ENCODE measurements around the gene SLC12A2. TPM values are rescaled to one million over a fixed set of nuclear protein-coding genes. Genes with fewer than 3 reads are reported as not detected.

Gene SLC12A2
- total RNA-seq, 1 donor from 2014 or later = 23.9 TPM

- H3K4me3 Mint-ChIP-seq = no peak overlapping the region
- no peaks in the 10 kb centered on the region for H3K4me1 Mint-ChIP-seq (ENCODE audit: low read depth)
- no peaks in the 10 kb centered on the region for H3K9me3 Mint-ChIP-seq
- H3K36me3 Mint-ChIP-seq (ENCODE audit: low read depth) = peaks cover 14% of the 10 kb centered on the region
- H3K27ac Mint-ChIP-seq = no peak overlapping the region
- no peaks in the 10 kb centered on the region for H3K27me3 Mint-ChIP-seq (ENCODE audit: insufficient read depth)
- DNase-seq (ENCODE audit: low spot score) = no peak
- intact Hi-C loops (cut with micrococcal nuclease) = no loop called here
Observed at GRCh38 chr5:128146671-128147070, 63.1 kb downstream of the SLC12A2 start.

DNA sequence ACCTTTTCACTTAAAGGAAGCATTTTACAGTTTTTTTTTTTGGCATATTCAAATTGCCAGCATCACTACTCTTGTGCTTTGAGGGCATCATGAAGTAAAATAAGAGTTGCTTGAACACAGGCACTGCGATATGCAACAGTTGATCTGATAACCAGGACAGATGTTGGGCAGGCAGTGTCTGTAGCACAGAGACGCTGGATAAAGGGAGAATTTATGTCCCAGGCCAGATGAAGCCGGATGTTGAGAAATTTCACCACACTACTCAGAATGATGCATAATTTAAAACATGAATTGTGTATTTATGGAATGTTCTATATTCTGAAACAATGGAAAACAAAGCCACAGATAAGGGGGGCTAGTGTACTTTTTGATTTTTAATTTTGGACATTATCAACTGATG lies 71.4 kb downstream of the SLC12A2 start:
- Mint-ChIP-seq H3K27me3 (ENCODE audit: insufficient read depth) (no peaks in the 10 kb centered on the region), H3K27ac (no peak overlapping the region), H3K9me3 (peaks cover 10% of the 10 kb centered on the region), H3K4me1 (ENCODE audit: low read depth) (no peaks in the 10 kb centered on the region), H3K4me3 (no peak overlapping the region), H3K36me3 (ENCODE audit: low read depth) (peaks cover 35% of the 10 kb centered on the region)
- intact Hi-C loops (cut with micrococcal nuclease) = no loop called here
- DNase-seq (ENCODE audit: low spot score) = no peak

- DNase-seq (ENCODE audit: low spot score) = no peak
- Mint-ChIP-seq H3K27ac (no peak overlapping the region), H3K27me3 (ENCODE audit: insufficient read depth) (no peaks in the 10 kb centered on the region), H3K4me1 (ENCODE audit: low read depth) (no peaks in the 10 kb centered on the region), H3K36me3 (ENCODE audit: low read depth) (peaks cover 42% of the 10 kb centered on the region), H3K9me3 (peaks cover 10% of the 10 kb centered on the region), H3K4me3 (no peak overlapping the region)
- intact Hi-C loops (cut with micrococcal nuclease) = no loop called here
Observed at GRCh38 chr5:128155776-128156175, 72.2 kb downstream of the SLC12A2 start.

GRCh38 chr5:128156521-128156920 lies 73.0 kb downstream of the SLC12A2 start:
- H3K4me3 Mint-ChIP-seq = no peak overlapping the region
- H3K27me3 Mint-ChIP-seq (ENCODE audit: insufficient read depth) = no peaks in the 10 kb centered on the region
- intact Hi-C loops (cut with micrococcal nuclease) = no loop called here
- no peak overlapping the region for H3K27ac Mint-ChIP-seq
- no peak for DNase-seq (ENCODE audit: low spot score)
- no peaks in the 10 kb centered on the region for H3K4me1 Mint-ChIP-seq (ENCODE audit: low read depth)
- peaks cover 10% of the 10 kb centered on the region for H3K9me3 Mint-ChIP-seq
- peaks cover 42% of the 10 kb centered on the region for H3K36me3 Mint-ChIP-seq (ENCODE audit: low read depth)

GRCh38 chr5:128158342-128158741 lies 74.8 kb downstream of the SLC12A2 start:
- Mint-ChIP-seq H3K4me3 (no peak overlapping the region), H3K27me3 (ENCODE audit: insufficient read depth) (no peaks in the 10 kb centered on the region), H3K4me1 (ENCODE audit: low read depth) (no peaks in the 10 kb centered on the region), H3K27ac (no peak overlapping the region), H3K36me3 (ENCODE audit: low read depth) (peaks cover 48% of the 10 kb centered on the region), H3K9me3 (peaks cover 10% of the 10 kb centered on the region)
- intact Hi-C loops (cut with micrococcal nuclease) = no loop called here
- no peak for DNase-seq (ENCODE audit: low spot score)

DNA sequence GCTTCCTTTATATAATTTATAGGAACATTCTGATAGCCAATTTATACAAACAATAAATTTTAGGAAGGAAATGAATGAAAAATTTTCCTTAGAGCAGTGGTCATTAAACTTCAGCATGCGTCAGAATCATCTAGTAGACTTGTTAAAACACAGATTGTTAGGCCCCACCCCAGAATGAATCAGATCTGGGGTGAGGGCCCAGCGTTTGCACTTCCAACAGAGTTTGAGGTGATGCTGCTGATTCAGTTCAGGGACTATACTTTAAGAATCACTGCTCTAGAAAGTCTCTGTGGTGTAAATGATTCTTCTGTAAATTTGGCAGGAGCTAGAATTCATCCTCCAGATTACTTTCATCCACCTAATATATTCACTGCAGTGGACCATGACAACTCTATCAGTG lies 80.4 kb downstream of the SLC12A2 start:
- Mint-ChIP-seq H3K36me3 (ENCODE audit: low read depth) (peaks cover 32% of the 10 kb centered on the region), H3K4me3 (no peak overlapping the region), H3K27ac (no peak overlapping the region), H3K27me3 (ENCODE audit: insufficient read depth) (no peaks in the 10 kb centered on the region), H3K9me3 (peaks cover 5% of the 10 kb centered on the region), H3K4me1 (ENCODE audit: low read depth) (no peaks in the 10 kb centered on the region)
- intact Hi-C loops (cut with micrococcal nuclease) = no loop called here
- DNase-seq (ENCODE audit: low spot score) = no peak

GRCh38 chr5:128169401-128170017 lies 85.9 kb downstream of the SLC12A2 start:
- no peak for DNase-seq (ENCODE audit: low spot score)
- Mint-ChIP-seq H3K9me3 (no peaks in the 10 kb centered on the region), H3K27ac (no peak overlapping the region), H3K36me3 (ENCODE audit: low read depth) (peaks cover 10% of the 10 kb centered on the region), H3K4me3 (no peak overlapping the region), H3K4me1 (ENCODE audit: low read depth) (no peaks in the 10 kb centered on the region), H3K27me3 (ENCODE audit: insufficient read depth) (no peaks in the 10 kb centered on the region)
- intact Hi-C loops (cut with micrococcal nuclease) = no loop called here

- no peak overlapping the region for H3K4me3 Mint-ChIP-seq
- no peak overlapping the region for H3K27ac Mint-ChIP-seq
- peaks cover 5% of the 10 kb centered on the region for H3K36me3 Mint-ChIP-seq (ENCODE audit: low read depth)
- no peak for DNase-seq (ENCODE audit: low spot score)
- H3K9me3 Mint-ChIP-seq = no peaks in the 10 kb centered on the region
- no peaks in the 10 kb centered on the region for H3K4me1 Mint-ChIP-seq (ENCODE audit: low read depth)
- no peaks in the 10 kb centered on the region for H3K27me3 Mint-ChIP-seq (ENCODE audit: insufficient read depth)
- intact Hi-C loops (cut with micrococcal nuclease) = no loop called here
Observed at GRCh38 chr5:128172102-128172501, 88.5 kb downstream of the SLC12A2 start.

DNA sequence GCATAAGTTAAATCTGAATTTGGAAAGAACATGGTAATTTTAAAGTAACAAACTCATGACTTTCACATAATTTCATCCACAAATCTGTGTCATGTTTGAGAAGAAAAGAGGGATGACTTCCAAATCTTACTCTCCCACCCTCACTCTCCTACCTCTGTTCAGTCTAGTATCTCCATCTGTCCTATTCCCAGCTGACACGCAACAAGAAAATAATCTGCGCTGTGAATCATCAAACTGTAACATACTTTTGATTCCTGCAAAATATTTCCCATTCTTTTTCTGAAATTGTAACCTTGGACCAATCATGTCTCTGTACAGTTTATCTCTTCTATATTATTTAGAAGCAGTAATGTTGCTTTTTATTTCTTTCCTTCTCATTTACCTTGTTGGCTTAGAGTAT lies 91.4 kb downstream of the SLC12A2 start:
- intact Hi-C loops (cut with micrococcal nuclease) = no loop called here
- H3K9me3 Mint-ChIP-seq = no peaks in the 10 kb centered on the region
- no peak overlapping the region for H3K4me3 Mint-ChIP-seq
- DNase-seq (ENCODE audit: low spot score) = no peak
- no peaks in the 10 kb centered on the region for H3K4me1 Mint-ChIP-seq (ENCODE audit: low read depth)
- no peak overlapping the region for H3K27ac Mint-ChIP-seq
- H3K36me3 Mint-ChIP-seq (ENCODE audit: low read depth) = peaks cover 5% of the 10 kb centered on the region
- no peaks in the 10 kb centered on the region for H3K27me3 Mint-ChIP-seq (ENCODE audit: insufficient read depth)

DNA sequence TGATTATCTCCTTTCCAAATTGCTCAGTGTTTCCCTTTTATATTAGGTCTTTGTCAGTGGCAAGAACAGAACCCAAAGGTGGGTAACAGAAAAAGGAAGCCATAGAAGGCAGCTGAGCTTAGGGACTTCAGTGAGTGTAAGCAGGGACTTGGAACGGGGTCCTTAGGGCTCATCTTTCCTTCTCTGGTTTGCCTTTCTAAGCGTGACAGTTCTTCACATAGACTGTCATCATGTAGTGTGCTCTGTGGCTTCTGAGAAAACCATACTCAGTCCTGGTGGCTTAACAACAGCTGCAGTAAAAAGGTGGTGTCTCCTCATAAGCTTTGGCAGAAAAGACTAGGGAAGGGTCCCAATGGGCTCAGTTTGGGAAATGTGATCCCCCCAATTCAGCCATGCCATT lies 108.8 kb downstream of the SLC12A2 start:
- Mint-ChIP-seq H3K4me3 (no peak overlapping the region), H3K9me3 (no peaks in the 10 kb centered on the region), H3K27ac (no peak overlapping the region), H3K36me3 (ENCODE audit: low read depth) (peaks cover 2% of the 10 kb centered on the region), H3K27me3 (ENCODE audit: insufficient read depth) (no peaks in the 10 kb centered on the region), H3K4me1 (ENCODE audit: low read depth) (peaks cover 7% of the 10 kb centered on the region)
- no peak for DNase-seq (ENCODE audit: low spot score)
- intact Hi-C loops (cut with micrococcal nuclease) = no loop called here

DNA sequence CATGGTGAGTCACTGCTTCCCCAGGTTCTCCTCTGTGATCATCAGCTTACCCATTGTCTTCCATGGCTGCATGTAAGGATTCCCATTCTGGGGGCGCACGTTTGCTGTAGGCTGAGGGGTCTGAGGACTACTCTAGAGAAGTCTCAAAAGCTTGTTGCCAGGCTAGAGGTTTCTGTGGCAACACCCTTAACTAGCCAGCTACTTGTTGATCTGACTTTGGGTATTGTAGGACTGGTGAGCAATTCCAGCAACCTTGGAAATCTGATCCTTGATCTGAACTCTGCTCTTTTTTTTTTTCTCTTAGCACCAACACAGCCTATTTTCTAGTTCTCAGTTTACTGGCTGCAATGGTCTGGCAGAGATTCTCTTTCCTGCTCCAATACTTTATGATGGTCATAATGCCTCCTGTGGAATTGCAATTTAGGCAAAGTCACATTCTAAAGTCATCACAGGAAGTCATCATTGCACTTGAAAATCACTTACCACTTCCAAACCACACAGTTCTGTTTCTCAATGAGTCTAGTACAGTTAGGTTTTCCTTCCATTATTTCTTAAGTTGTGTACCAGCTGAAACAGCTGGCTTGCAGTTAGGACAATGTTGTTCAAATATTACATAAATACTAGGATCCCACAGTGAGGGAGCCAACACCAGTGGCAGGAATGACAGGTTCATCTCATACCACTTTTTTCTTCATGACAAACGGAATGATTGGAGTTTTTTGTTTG lies 110.3 kb downstream of the SLC12A2 start:
- H3K4me3 Mint-ChIP-seq = no peak overlapping the region
- intact Hi-C loops (cut with micrococcal nuclease) = no loop called here
- H3K9me3 Mint-ChIP-seq = no peaks in the 10 kb centered on the region

GRCh38 chr5:128195316-128195715 lies 111.8 kb downstream of the SLC12A2 start:
- no peaks in the 10 kb centered on the region for H3K36me3 Mint-ChIP-seq (ENCODE audit: low read depth)
- no peak for DNase-seq (ENCODE audit: low spot score)
- H3K9me3 Mint-ChIP-seq = no peaks in the 10 kb centered on the region
- peaks cover 15% of the 10 kb centered on the region for H3K4me1 Mint-ChIP-seq (ENCODE audit: low read depth)
- H3K27ac Mint-ChIP-seq = no peak overlapping the region
- H3K27me3 Mint-ChIP-seq (ENCODE audit: insufficient read depth) = no peaks in the 10 kb centered on the region
- intact Hi-C loops (cut with micrococcal nuclease) = no loop called here
- no peak overlapping the region for H3K4me3 Mint-ChIP-seq

More for the DNA sequence above, 110.3 kb downstream of the SLC12A2 start:
- DNase-seq (ENCODE audit: low spot score) = no peak
- Mint-ChIP-seq H3K27ac (no peak overlapping the region), H3K36me3 (ENCODE audit: low read depth) (no peaks in the 10 kb centered on the region), H3K4me1 (ENCODE audit: low read depth) (peaks cover 15% of the 10 kb centered on the region), H3K27me3 (ENCODE audit: insufficient read depth) (no peaks in the 10 kb centered on the region)

- Mint-ChIP-seq H3K4me1 (ENCODE audit: low read depth) (peaks cover 20% of the 10 kb centered on the region), H3K9me3 (no peaks in the 10 kb centered on the region)
- intact Hi-C loops (cut with micrococcal nuclease) = no loop called here
Observed at GRCh38 chr5:128196080-128196479, 112.5 kb downstream of the SLC12A2 start.

More at GRCh38 chr5:128196080-128196479, 112.5 kb downstream of the SLC12A2 start:
- Mint-ChIP-seq H3K4me3 (no peak overlapping the region), H3K27ac (no peak overlapping the region), H3K36me3 (ENCODE audit: low read depth) (no peaks in the 10 kb centered on the region), H3K27me3 (ENCODE audit: insufficient read depth) (peaks cover 7% of the 10 kb centered on the region)
- no peak for DNase-seq (ENCODE audit: low spot score)

Measured in activated T-helper 1 cell treated with anti-CD3 and anti-CD28 coated beads, Interleukin-12 subunit alpha, Interleukin-12 subunit beta, Interleukin-2, Interleukin-4 antibody, amounts not matched to agents 30 ng/mL and 10 ng/mL and 1 ng/mL, durations not matched to agents 14 hours and 24 hours and 36 hours (primary cell).